ENCODE measurements around the gene CCDC157.

GRCh38 chr22:30397656-30398635 lies 41.1 kb downstream of the CCDC157 start:
- TF ChIP-seq CTCF (IDR thresholded peaks at IDR 0.05) (no peak), EZH2 (IDR thresholded peaks at IDR 0.05; ENCODE audit: borderline replicate concordance, insufficient read depth, low read depth, low read length, poor library complexity, severe bottlenecking) (no peak)

Data from B cell (primary cell).